H9 (cell line): ENCODE data around the gene TSEN34. TPM values are rescaled to one million over a fixed set of nuclear protein-coding genes. Genes with fewer than 3 reads are reported as not detected.
"Not testable (repeated sequence)": the region's sequence is repeated elsewhere in the genome, so short reads cannot be mapped to it uniquely, and the experiment has no call there.

ENCODE experiments used
- DNase-seq: peaks from one replicate; pipeline ENCODE4 v3.0.0-alpha.2; 2017
- H2AFZ ChIP-seq: one replicate; pipeline ENCODE4 v1.6.1; 2013; ENCODE audit warnings: mild to moderate bottlenecking, low read length, control low read depth, moderate library complexity
- H2AK5ac ChIP-seq: 2 replicates; pipeline ENCODE4 v1.6.1; 2013; ENCODE audit warnings: low read length, control low read depth, mixed read lengths; ENCODE audit not compliant: insufficient read length
- H2BK120ac ChIP-seq: one replicate; pipeline ENCODE4 v1.6.1; 2013; ENCODE audit warnings: low read depth, mild to moderate bottlenecking, low read length, control low read depth, inconsistent platforms; ENCODE audit not compliant: poor library complexity, severe bottlenecking
- H2BK12ac ChIP-seq: 2 replicates; pipeline ENCODE4 v1.6.1; 2013; ENCODE audit warnings: low read length, control low read depth, mixed read lengths, low read depth; ENCODE audit not compliant: insufficient read length
- H2BK15ac ChIP-seq: 2 replicates; pipeline ENCODE4 v1.6.1; 2013; ENCODE audit warnings: low read depth, low read length, control low read depth
- H2BK20ac ChIP-seq: one replicate; pipeline ENCODE4 v1.6.1; 2013; ENCODE audit warnings: low read depth, mild to moderate bottlenecking, low read length, control low read depth, inconsistent platforms; ENCODE audit not compliant: poor library complexity, severe bottlenecking
- H2BK5ac ChIP-seq: 2 replicates; pipeline ENCODE4 v1.6.1; 2013; ENCODE audit warnings: low read length, control low read depth, mixed read lengths; ENCODE audit not compliant: insufficient read length
- H3K14ac ChIP-seq: 2 replicates; pipeline ENCODE4 v1.6.1; 2013; ENCODE audit warnings: low read length, control low read depth; ENCODE audit not compliant: insufficient read depth
- H3K18ac ChIP-seq: 2 replicates; pipeline ENCODE4 v1.6.1; 2013; ENCODE audit warnings: low read depth, mild to moderate bottlenecking, mixed read lengths, low read length, control low read depth; ENCODE audit not compliant: insufficient read length
- H3K23ac ChIP-seq: 2 replicates; pipeline ENCODE4 v1.6.1; 2013; ENCODE audit warnings: low read length, control low read depth, mixed read lengths, low read depth; ENCODE audit not compliant: insufficient read length
- H3K23me2 ChIP-seq: 2 replicates; pipeline ENCODE4 v1.6.1; 2013; ENCODE audit warnings: low read depth, mild to moderate bottlenecking, mixed read lengths, low read length, control low read depth; ENCODE audit not compliant: insufficient read length, poor library complexity, severe bottlenecking
- H3K27ac ChIP-seq: 2 replicates; pipeline ENCODE4 v1.5.1; 2013; ENCODE audit warnings: low read length, control low read depth, mixed read lengths, low read depth; ENCODE audit not compliant: insufficient read length
- H3K27me3 ChIP-seq: 2 replicates; pipeline ENCODE4 v1.6.1; 2013; ENCODE audit warnings: low read length, control low read depth, inconsistent platforms; ENCODE audit not compliant: insufficient read depth
- H3K4ac ChIP-seq: 2 replicates; pipeline ENCODE4 v1.6.1; 2013; ENCODE audit warnings: low read depth, mild to moderate bottlenecking, control low read depth, inconsistent platforms, low read length, moderate library complexity
- H3K4me1 ChIP-seq: 2 replicates; pipeline ENCODE4 v1.6.1; 2013; ENCODE audit warnings: low read length, control low read depth, inconsistent platforms; ENCODE audit not compliant: insufficient read depth
- H3K4me2 ChIP-seq: 2 replicates; pipeline ENCODE4 v1.6.1; 2013; ENCODE audit warnings: low read length, control low read depth, mixed read lengths; ENCODE audit not compliant: insufficient read length, insufficient read depth
- H3K56ac ChIP-seq: 2 replicates; pipeline ENCODE4 v1.6.1; 2013; ENCODE audit warnings: low read depth, mild to moderate bottlenecking, mixed read lengths, low read length, control low read depth; ENCODE audit not compliant: insufficient read length
- H3K79me1 ChIP-seq: 2 replicates; pipeline ENCODE4 v1.6.1; 2013; ENCODE audit warnings: low read depth, mild to moderate bottlenecking, moderate library complexity, low read length, control low read depth, inconsistent platforms; ENCODE audit not compliant: insufficient read depth, poor library complexity, severe bottlenecking
- H3K79me2 ChIP-seq: 2 replicates; pipeline ENCODE4 v1.6.1; 2013; ENCODE audit warnings: low read length, control low read depth, inconsistent platforms; ENCODE audit not compliant: insufficient read depth
- H3K9ac ChIP-seq: 2 replicates; pipeline ENCODE4 v1.6.1; 2013; ENCODE audit warnings: low read length, control low read depth, mixed read lengths; ENCODE audit not compliant: insufficient read length; ENCODE audit errors: extremely low read depth
- H3K9me3 ChIP-seq: one replicate; pipeline ENCODE4 v1.6.1; 2013; ENCODE audit warnings: low read depth, low read length, inconsistent platforms; ENCODE audit not compliant: control insufficient read depth
- H3T11ph ChIP-seq: one replicate; pipeline ENCODE4 v1.6.1; 2013; ENCODE audit warnings: mild to moderate bottlenecking, low read length, control low read depth, inconsistent platforms
- H4K20me1 ChIP-seq: one replicate; pipeline ENCODE4 v1.6.1; 2013; ENCODE audit not compliant: control insufficient read depth, insufficient read length, insufficient read depth
- H4K5ac ChIP-seq: 2 replicates; pipeline ENCODE4 v1.6.1; 2013; ENCODE audit warnings: low read depth, mild to moderate bottlenecking, mixed read lengths, low read length, control low read depth; ENCODE audit not compliant: insufficient read length
- H4K8ac ChIP-seq: replicated peaks from 2 replicates; pipeline ENCODE4 v1.6.1; 2013; ENCODE audit warnings: low read length, control low read depth, mixed read lengths, low read depth; ENCODE audit not compliant: insufficient read length
- H4K91ac ChIP-seq: 2 replicates; pipeline ENCODE4 v1.6.1; 2013; ENCODE audit warnings: low read depth, mild to moderate bottlenecking, moderate library complexity, mixed read lengths, low read length, control low read depth; ENCODE audit not compliant: insufficient read length
- H3K27ac Mint-ChIP-seq, 3 experiments: 2 replicates in 2 of 3; 3 replicates in 1 of 3; pipeline ENCODE4 v1.8.0; 2020 to 2021; ENCODE audit warnings: mixed read lengths in 3 of 3, mild to moderate bottlenecking in 1 of 3, moderate library complexity in 1 of 3
- H3K27me3 Mint-ChIP-seq: 2 replicates; pipeline ENCODE4 v1.8.0; 2021; ENCODE audit warnings: low read depth, mild to moderate bottlenecking, moderate library complexity, mixed read lengths
- H3K36me3 Mint-ChIP-seq, 3 experiments: 2 replicates in 2 of 3; 3 replicates in 1 of 3; pipeline ENCODE4 v1.8.0; 2020 to 2021; ENCODE audit warnings: low read depth in 3 of 3, mixed read lengths in 3 of 3; ENCODE audit not compliant: insufficient read depth in 1 of 3
- H3K4me1 Mint-ChIP-seq, 2 experiments: 2 replicates each; pipeline ENCODE4 v1.8.0; 2020; ENCODE audit warnings: mixed read lengths in 2 of 2
- H3K4me3 Mint-ChIP-seq, 2 experiments: 2 replicates in 1 of 2; 3 replicates in 1 of 2; pipeline ENCODE4 v1.8.0; 2020 to 2021; ENCODE audit warnings: mild to moderate bottlenecking in 2 of 2, mixed read lengths in 2 of 2, moderate library complexity in 1 of 2
- H3K9me3 Mint-ChIP-seq, 2 experiments: 2 replicates in 1 of 2; 3 replicates in 1 of 2; pipeline ENCODE4 v1.8.0; 2020; ENCODE audit warnings: mild to moderate bottlenecking in 2 of 2, mixed read lengths in 2 of 2, moderate library complexity in 1 of 2
- WGBS: extraction: QIAGEN DNeasy Blood & Tissue Kit; methylation state at CpG from one replicate; pipeline ENCODE4 v1.1.7; 2013; ENCODE audit warnings: missing lambda C conversion rate, low lambda C conversion rate, mixed read lengths; ENCODE audit not compliant: insufficient read length; ENCODE audit errors: extremely low coverage; 5-methylcytosine and 5-hydroxymethylcytosine counted together
- total RNA-seq: library from RNA; stranded (reverse); gene quantifications from 2 replicates; pipeline ENCODE4 v1.2.1, GENCODE V29; 2021

The TSEN34 gene
- total RNA-seq, 1 experiment from 2014 or later, result 28.3 TPM

DNA sequence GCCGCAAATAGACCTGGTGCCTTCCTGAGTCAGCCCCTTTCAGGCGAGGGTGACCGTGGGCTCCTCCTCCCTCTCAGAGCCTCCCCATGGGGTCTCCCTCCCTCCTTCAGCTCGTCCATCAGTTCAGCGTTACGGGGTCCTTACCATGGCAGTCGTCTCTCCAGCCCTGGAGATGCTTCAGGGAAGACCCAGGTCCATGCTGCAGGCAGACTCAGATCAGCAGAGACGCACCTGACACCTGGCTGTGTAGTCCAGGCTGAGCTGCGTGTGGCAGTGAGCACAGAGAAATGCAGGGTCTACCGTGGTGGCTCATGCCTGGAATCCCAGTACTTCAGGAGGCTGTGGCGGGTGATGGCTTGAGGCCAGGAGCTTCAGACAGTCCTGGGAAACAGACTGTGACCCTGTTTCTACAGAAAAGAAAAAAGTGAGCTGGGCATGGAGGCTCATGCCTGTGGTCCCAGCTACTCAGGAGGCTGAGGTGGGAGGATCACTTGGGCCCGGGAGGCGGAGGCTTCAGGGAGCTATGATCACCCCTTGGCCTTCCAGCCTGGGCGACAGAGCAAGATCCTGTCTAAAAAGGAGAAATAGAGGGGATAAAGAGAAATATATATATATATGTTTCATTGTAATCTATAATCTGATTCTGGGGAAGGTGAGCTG lies 32.3 kb downstream of the TSEN34 start:
- H3K9me3 Mint-ChIP-seq, H3K23ac ChIP-seq, H3K4me3 Mint-ChIP-seq, H4K20me1 ChIP-seq, H3K36me3 Mint-ChIP-seq, H2AK5ac ChIP-seq, H3K27ac ChIP-seq, H3K56ac ChIP-seq, H3K27me3 ChIP-seq, H3K4me1 ChIP-seq, H3K4ac ChIP-seq, H4K91ac ChIP-seq, H4K8ac ChIP-seq, H3K4me1 Mint-ChIP-seq, H3K18ac ChIP-seq, H3K23me2 ChIP-seq, H2BK5ac ChIP-seq, DNase-seq, H4K5ac ChIP-seq, H2BK12ac ChIP-seq, H3T11ph ChIP-seq, H3K79me2 ChIP-seq, H3K9ac ChIP-seq, H2AFZ ChIP-seq, H2BK15ac ChIP-seq, H3K9me3 ChIP-seq, H2BK20ac ChIP-seq, H3K27ac Mint-ChIP-seq, H3K14ac ChIP-seq, H3K79me1 ChIP-seq, H3K4me2 ChIP-seq, H2BK120ac ChIP-seq: not testable (repeated sequence)
- WGBS, result no CpG with 5 or more reads among the region's 14 CpGs
- H3K27me3 Mint-ChIP-seq, result peaks cover 34% of the 10 kb centered on the region

DNA sequence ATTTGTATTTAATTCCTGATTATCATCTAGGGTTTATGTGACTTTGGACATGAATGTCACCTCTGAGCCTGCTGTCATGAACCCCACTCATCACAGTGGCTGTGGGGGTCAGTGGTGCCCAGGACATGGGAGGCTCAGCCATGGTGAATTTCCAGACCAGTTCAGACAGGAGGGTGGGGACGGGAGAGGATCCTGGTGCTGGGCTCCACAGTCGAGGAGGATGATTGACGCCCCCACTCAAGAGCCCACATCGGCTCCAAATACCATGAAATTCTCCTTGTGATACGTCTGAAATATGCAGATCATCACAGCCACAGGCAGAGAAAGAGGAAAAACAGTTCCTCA lies 32.8 kb downstream of the TSEN34 start:
- H2AFZ ChIP-seq, DNase-seq, H3K4me3 Mint-ChIP-seq, H2BK15ac ChIP-seq, H2BK12ac ChIP-seq, H3K4me1 Mint-ChIP-seq, H3K56ac ChIP-seq, H3K27ac ChIP-seq, H3K14ac ChIP-seq, H3K18ac ChIP-seq, H2AK5ac ChIP-seq, H3K9me3 ChIP-seq, H4K5ac ChIP-seq, H4K20me1 ChIP-seq, H3K27me3 ChIP-seq, H2BK120ac ChIP-seq, H2BK20ac ChIP-seq, H3K36me3 Mint-ChIP-seq, H3K4ac ChIP-seq, H4K8ac ChIP-seq, H3T11ph ChIP-seq, H4K91ac ChIP-seq, H3K23me2 ChIP-seq, H3K27ac Mint-ChIP-seq, H3K79me1 ChIP-seq, H3K9ac ChIP-seq, H2BK5ac ChIP-seq, H3K23ac ChIP-seq, H3K4me1 ChIP-seq, H3K79me2 ChIP-seq, H3K4me2 ChIP-seq: not testable (repeated sequence)
- Mint-ChIP-seq H3K27me3 (peaks cover 39% of the 10 kb centered on the region), H3K9me3 (peaks cover 5 to 13% of the 10 kb centered on the region in 2 experiments)
- no CpG with 5 or more reads among the region's 5 CpGs for WGBS
